NCI-H2196 treated with DMSO at 0.1 percent for 48 hours (cell line): ENCODE results near the gene MTX2.
"Not testable (repeated sequence)": the region's sequence is repeated elsewhere in the genome, so short reads cannot be mapped to it uniquely, and the experiment has no call there.

ENCODE experiments used
- DNase-seq: peaks from one replicate; lab custom pipeline; 2025; ENCODE audit not compliant: unreplicated experiment; lab: John Stamatoyannopoulos, UW

Gene MTX2

DNA sequence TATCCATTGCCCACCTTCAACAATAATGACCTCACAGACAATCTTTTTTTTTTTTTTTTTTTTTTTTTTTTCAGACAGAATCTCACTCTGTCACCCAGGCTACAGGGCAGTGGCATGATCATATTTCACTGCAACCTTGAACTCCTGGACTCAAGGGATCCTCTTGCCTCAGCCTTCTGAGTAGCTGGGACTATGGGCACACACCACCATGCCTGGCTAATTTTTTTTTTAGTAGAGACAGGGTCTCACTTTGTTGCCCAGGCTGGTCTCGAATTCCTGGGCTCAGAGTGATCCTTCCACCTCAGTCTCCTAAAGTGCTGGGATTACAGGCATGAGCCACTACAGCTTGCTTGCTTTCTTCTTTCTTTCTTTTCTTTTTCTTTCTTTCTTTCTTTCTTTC lies 103.9 kb downstream of the MTX2 start:
- DNase-seq = not testable (repeated sequence)

DNA sequence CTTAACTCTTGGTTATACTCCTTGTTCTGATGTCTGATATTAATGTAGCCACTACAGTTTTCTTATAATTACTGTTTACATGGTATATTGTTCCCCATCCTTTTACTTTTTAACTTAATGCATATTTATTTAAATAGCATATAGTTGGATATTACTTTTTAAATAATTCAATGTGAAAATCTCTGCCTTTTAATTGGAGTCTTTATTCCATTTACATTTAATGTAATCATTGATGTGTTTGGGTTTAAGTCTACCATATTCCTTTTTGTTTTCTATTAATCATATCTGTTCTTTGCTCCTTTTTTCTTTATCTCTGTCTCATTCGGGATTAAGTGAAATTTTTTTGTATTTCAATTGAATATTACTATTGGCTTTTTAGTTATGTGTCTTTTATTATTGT lies 109.1 kb downstream of the MTX2 start:
- DNase-seq = no peak

DNA sequence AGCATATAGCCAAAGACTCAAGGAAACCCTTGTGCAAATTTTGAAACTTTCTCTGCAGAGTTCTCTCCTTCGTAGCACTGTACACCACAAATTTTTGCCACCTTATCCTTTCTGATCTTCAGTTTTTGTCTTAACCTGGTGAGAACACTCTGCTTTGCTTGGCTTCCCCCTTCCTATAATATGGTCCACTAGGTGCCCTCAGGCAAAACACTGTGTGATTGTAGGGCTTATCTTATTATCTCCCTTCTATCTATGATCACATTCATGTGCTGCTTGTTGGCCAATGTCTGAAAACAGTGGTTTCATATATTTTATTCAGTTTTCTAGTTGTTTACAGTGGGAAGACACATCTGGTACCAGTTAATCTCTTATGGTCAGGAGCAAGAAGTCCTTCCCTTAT lies 111.1 kb downstream of the MTX2 start:
- DNase-seq = no peak

DNA sequence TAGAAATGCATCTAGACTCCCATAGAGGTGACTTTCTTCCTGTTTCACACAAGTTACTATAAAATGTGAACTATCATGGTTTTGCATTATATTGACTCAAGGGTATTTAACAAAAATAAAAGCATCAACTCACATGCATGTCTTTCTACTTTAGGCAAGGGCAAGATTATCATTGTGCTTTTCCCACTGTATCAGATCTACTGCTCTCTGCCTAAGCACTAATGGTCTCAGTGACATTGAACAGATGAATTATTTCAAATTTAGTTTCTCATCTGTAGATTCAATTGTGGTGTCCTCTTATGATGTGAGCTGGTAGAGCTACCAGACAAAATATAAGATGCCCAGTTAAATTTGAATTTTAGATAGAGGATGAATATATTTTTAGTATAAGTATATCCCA lies 113.9 kb downstream of the MTX2 start:
- DNase-seq = no peak

DNA sequence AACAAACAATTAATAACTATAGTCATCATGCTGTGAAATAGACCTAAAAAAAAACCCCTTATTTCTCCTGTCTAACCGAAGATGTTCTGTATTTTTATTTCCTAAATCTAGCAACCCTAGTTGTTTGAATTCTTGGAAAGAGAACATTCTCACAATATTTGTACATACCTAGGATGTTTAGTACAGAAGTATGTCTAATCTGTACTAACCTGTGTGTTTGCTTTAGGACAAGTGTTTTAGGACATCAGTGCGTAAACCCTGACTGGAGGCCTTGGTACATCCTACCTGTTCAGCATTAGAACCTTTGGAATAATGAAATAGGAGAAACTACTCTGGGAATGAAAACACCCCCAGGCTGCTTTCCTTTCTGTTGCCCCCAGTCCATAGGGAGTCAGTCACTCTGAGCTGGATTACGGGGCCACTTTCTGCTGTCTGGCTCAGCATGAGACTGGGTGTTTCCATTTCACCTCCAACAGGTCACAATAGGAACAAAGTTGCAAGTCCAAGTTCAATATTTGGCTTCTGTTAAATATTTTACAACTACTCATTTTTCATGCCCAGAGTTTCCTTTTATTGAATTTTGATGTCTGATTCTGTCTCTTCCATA lies 114.7 kb downstream of the MTX2 start:
- DNase-seq = no peak

DNA sequence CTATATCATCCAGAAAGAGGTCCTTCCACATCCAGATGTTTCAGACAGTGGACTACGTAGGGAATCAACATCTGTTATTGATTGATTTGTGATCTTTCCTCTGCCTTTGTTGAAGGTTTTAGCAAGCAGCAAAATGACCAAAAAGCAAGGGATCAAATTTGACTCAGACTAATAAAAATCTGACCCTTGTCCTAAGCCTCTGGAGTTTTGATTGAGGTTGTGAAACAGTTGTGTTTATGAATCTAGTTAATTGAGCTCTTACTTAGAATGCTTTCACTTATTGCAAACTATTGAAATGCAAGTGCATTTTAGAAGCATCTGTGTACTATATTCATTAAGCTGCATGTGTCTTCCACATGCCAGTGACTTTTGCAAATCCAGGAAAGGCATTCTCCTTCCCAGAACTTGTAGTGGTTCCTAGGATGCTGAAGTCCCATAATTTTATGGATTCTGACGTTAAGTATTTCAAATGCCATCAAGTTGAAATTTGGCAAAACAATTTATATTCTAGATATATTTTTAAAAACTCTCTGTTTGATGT lies 116.0 kb downstream of the MTX2 start:
- no peak for DNase-seq

DNA sequence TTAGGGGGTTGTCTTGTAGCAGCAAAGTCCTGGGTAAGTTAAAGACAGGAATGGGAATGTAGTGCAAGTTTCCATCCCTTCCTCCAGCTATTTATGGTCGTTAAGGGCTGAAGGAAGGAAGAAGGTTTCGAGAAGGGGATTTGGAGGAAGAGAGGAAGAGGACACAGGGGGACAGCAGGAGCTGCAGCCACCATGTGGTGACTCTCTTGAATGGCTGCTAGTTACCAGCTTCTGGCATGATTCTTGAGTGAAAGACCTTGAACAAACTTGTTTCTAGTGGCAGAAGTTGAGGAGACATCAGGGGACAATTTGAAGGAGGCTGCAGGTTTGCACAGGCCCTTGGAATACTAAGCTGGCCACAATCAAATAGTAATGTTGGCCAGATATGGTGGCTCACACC lies 116.6 kb downstream of the MTX2 start:
- DNase-seq = no peak
